Stimulated activated memory B cell treated with anti-CD40 and anti-IgM and Interleukin-4, amounts not matched to agents 10 μg/mL and 1 μg/mL and 100 μg/mL, for 72 hours (primary cell): Measurements from ENCODE around the gene SPATA32.
"Not testable (repeated sequence)": the region's sequence is repeated elsewhere in the genome, so short reads cannot be mapped to it uniquely, and the experiment has no call there.

ENCODE experiments used
- ATAC-seq: fragments of 150-1000 bp; cut with Tn5 transposase; 2 replicates; pipeline ENCODE4 v1.10.0; 2021
- H3K27ac Mint-ChIP-seq: one replicate; pipeline ENCODE4 v1.8.0; 2022; ENCODE audit warnings: mild to moderate bottlenecking, mixed read lengths
- H3K27me3 Mint-ChIP-seq: one replicate; pipeline ENCODE4 v1.8.0; 2022; ENCODE audit warnings: mixed read lengths
- H3K36me3 Mint-ChIP-seq: one replicate; pipeline ENCODE4 v1.8.0; 2022; ENCODE audit warnings: mixed read lengths
- H3K4me1 Mint-ChIP-seq: one replicate; pipeline ENCODE4 v1.8.0; 2022; ENCODE audit warnings: mixed read lengths
- H3K4me3 Mint-ChIP-seq: one replicate; pipeline ENCODE4 v1.8.0; 2022; ENCODE audit warnings: mild to moderate bottlenecking, moderate library complexity, mixed read lengths
- H3K9me3 Mint-ChIP-seq: one replicate; pipeline ENCODE4 v1.8.0; 2022; ENCODE audit warnings: mixed read lengths

SPATA32 gene, protein sequence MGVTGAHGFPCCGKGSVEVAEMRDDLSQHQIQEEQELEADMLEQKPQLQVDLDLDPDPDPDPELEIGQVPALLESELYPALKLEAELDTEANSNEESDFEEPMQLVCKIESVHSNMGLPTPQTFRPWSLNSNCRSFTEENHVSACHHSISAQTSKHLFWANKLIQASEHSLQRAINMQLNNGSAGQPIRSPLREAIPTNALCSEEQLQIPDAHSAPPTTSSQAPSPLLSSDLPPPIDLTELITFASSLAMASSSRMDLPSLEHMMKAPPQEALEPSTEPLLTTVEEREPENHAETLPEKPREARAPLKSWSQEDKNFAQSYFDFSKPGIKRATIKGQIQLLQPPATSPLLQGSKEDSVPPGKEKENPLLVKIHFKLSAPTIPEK

DNA sequence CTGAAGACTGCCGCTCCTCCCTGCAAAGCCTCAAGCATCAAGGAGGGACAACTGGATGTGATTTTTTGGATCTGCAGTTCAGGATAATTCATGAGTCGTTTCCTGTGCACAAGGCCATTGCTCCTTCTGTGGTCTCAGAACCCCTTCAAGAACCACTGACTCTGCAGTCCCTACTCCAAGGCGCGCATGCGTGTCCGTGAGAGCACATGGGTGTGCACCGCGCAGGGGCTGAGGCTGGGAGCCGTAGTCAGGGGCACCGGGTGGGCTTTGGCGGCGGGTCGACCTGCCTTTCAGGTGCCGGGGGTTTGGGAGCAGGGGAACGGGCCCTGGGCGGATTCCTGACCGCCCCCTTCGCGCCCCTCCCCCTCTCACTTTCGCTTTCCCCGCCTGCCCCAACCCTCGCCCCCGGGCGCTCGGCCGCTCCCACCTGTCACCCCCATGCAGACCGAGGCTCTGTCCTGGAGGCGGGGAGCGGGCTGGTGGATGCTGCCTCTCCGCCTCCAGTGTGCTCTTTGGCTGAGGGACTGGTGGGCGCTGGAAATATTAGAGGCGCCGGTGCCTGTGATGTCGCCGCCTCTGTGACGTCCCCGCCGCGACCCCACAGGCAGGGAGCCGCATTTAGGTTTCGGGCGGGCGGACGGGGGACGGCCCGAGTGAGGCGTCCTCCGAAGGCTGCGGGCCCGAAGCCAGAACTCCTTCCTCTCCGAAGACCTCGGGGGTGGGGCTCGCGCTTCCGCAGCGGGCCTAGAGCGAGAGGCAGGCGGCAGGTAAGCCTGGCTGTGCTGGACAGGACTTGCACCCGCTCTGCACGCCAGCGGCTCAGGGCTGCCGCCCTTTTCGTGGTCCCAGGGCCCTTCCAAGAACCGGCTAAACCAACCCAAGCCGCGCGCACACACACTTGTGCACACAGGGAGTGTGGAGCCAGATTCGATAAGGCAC lies at the start of gene SPATA32:
Gene SPATA32, minus strand, starts transcription at position 518 of the 939 bp plus-strand sequence. Its CDS starts 78 bp downstream, at position 440.
- Mint-ChIP-seq H3K4me3 (peak within 1 kb of the TSS; percentile 83), H3K36me3 (peaks cover 28% of the 10 kb centered on the region), H3K9me3 (no peaks in the 10 kb centered on the region), H3K27me3 (no peaks in the 10 kb centered on the region), H3K27ac (peak within 1 kb of the TSS; percentile 77), H3K4me1 (peaks cover 36% of the 10 kb centered on the region)
- peak; percentile 80 for ATAC-seq

DNA sequence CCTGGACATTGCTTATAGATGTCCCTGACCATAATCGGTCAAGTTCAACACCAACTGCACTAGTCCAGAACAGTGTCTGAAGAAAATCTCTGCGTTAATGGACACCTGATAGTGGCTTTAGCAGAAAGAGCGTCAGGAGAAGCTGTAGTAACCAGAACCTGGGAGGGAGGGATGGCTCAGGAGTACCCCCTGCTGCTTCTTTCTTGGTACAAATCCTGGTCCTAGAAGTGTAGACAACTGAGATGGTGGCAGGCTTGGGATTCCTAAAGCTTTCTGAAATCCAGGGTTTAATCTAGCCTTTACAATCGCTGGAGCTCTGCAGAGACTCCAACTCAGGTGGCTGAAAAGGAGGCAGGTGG lies 49.5 kb upstream of the SPATA32 start:
- H3K36me3 Mint-ChIP-seq = peaks cover 85% of the 10 kb centered on the region
- peaks cover 86% of the 10 kb centered on the region for H3K4me1 Mint-ChIP-seq
- no peaks in the 10 kb centered on the region for H3K27me3 Mint-ChIP-seq
- peak overlapping the region; percentile 90 for H3K27ac Mint-ChIP-seq
- peak overlapping the region; percentile 89 for H3K4me3 Mint-ChIP-seq
- no peaks in the 10 kb centered on the region for H3K9me3 Mint-ChIP-seq
- ATAC-seq = no peak

DNA sequence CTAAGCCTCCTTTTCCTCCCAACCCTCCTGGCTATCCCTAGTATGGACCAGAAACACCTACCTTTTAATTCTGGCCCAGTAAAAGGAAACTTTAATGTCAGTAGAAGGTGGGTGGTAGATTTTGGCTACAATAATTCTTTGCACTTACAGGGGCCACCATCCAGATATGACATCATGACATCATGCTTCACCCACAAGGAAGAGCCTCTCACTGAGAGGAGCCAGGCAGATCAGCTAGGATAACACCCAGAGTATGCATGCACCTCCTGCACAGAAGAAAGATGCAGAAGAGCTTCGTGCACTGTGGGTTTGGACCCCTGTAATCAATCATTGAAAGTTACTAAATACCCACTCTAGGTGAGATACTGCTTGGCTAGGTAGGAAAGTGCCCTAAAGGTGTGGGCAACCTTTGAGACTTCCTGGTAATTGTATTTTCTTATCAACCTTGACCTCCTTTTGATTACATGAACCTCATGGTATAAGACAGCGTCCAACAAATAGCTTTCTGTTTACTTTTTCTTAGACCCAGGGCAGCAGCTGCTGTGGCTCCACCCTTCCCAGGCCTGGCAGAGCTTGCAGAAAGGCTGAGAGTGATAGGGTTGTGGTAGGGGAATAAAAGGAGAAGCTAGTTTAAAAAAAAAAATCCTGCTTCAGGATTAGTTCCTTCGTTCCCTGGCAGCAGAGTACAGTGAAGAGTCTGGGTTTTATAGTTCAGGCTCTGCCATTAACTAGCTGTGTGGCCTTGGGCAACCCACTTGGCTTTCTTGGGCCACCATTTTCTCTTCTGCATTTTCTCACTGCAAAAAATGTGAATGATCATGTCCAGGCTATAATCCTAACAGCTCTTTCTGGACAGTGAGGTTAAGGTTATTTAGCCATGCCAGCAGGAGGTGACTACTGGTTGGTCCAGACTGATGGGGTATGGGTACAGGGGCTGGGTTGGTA lies 48.8 kb upstream of the SPATA32 start:
- Mint-ChIP-seq H3K4me1 (peaks cover 90% of the 10 kb centered on the region), H3K4me3 (peak overlapping the region; percentile 89), H3K36me3 (peaks cover 77% of the 10 kb centered on the region), H3K9me3 (no peaks in the 10 kb centered on the region), H3K27ac (peak overlapping the region; percentile 90), H3K27me3 (no peaks in the 10 kb centered on the region)
- ATAC-seq = no peak

DNA sequence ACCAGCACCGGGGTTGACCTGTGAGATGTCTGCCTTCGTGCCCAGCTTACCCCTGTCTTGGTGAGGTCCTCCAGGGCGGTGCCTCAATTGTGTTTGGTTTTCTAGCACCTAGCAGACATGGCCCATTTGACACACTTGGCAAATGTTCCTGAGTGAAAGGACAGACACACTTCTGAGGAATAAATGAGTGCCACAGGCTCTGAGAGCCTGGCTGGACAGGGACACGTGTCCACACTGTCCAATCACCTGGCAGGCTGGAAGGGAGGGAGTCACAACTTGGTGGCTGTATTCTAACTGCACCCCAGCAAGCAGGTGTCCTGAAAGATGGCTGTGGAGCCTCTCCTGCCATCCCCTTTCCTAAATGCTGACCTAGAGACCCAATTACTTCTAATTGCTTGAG lies 47.5 kb upstream of the SPATA32 start:
- Mint-ChIP-seq H3K4me3 (peak overlapping the region; percentile 70), H3K27me3 (no peaks in the 10 kb centered on the region), H3K36me3 (peaks cover 70% of the 10 kb centered on the region), H3K27ac (peak overlapping the region; percentile 90), H3K4me1 (peaks cover 86% of the 10 kb centered on the region), H3K9me3 (no peaks in the 10 kb centered on the region)
- ATAC-seq = no peak

DNA sequence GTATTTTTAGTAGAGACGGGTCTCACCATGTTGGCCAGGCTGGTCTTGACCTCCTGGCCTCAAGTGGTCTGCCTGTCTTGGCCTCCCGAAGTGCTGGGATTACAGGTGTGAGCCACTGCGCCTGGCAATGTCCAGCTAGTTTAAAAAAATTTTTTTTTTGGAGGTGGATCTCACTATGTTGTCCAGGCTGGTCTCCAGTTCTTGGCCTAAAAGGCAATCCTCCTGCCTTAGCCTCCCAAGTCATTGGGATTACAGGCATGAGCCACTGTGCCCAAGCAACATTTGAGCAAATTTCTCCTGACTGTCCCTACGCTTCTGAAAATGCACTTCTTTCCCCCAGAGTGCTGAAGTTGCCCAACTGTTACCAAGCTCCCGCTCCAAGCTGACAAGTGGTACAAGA lies 46.9 kb upstream of the SPATA32 start:
- Mint-ChIP-seq H3K27me3 (no peaks in the 10 kb centered on the region), H3K36me3 (peaks cover 69% of the 10 kb centered on the region), H3K9me3 (no peaks in the 10 kb centered on the region), H3K27ac (peak overlapping the region; percentile 90), H3K4me1 (peaks cover 86% of the 10 kb centered on the region), H3K4me3 (peak overlapping the region; percentile 70)
- no peak for ATAC-seq

DNA sequence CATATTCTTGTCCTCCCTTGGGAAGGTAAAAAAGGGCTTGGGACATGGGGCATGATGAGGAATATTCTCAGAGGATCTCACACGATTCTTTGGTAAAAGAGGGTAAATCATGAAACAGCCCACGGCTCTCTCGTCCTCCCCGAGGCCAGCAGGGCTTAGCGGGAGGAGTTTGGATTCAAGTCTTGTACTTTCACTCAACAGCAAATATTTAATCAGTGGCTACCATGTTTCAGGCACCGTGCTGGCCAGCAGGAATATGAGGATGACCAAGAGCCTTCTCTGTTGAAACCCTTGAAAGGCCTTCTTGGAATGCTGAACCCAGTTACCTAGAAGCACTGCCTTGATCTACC lies 46.1 kb upstream of the SPATA32 start:
- Mint-ChIP-seq H3K4me3 (peak overlapping the region; percentile 75), H3K27me3 (no peaks in the 10 kb centered on the region)

DNA sequence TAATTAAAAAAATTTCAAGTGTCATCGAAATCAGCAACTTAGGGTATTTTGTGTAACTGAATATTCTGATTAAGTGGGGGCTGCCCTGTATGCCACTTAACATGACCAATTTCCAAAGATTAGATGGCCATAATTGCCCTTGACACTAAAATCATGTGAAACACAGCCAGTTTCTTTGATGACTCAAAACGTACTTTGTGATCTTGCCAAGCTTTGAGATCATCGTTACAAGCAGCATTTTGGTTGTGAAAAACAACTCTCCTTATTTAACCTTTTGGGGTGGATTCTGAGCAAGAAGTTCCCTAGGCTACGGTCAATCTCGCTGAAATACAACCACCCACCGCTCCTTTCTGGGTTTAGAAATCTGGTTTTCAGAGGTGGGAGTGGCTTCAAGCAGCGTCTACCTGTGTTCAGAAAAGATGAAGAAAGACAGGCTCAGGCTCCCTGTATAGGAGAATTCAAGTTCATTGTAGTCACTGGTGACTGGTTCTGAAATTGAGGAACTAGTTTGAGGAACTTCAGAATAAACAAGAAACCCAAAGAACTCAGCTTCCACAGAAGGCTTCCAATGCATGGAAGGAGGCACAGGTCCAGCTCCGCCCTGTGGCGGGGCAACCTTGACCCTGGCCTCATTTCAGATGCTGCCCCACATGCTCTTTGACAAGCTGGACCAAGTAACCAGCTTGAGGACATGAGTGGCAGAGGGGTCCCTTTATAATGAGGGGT lies 45.6 kb upstream of the SPATA32 start:
- Mint-ChIP-seq H3K36me3 (peaks cover 67% of the 10 kb centered on the region), H3K9me3 (no peaks in the 10 kb centered on the region)

More for the DNA sequence above, 46.1 kb upstream of the SPATA32 start:
- H3K36me3 Mint-ChIP-seq = peaks cover 65% of the 10 kb centered on the region
- H3K9me3 Mint-ChIP-seq = no peaks in the 10 kb centered on the region
- ATAC-seq = no peak
- H3K27ac Mint-ChIP-seq = peak overlapping the region; percentile 90
- H3K4me1 Mint-ChIP-seq = peaks cover 83% of the 10 kb centered on the region

DNA sequence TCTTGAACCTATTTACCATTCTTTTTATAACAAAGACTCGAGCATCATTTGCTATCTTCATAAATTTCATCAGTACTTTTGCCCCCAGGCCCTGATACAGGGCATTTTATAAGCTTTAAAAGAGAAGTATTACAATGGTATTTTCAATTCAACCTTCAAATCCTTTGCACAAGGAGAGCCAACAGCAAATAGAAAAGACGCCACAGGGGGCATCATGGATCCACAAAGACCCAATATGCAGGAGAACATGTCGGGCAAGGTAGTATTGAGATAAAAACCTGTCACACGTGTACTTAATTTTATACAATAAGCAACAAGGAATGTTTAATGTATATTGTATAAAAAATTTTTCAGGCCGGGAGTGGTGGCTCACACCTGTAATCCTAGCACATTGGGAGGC lies 44.7 kb upstream of the SPATA32 start:
- Mint-ChIP-seq H3K27ac (peak overlapping the region; percentile 90), H3K4me3 (no peak overlapping the region), H3K4me1 (peaks cover 84% of the 10 kb centered on the region), H3K27me3 (no peaks in the 10 kb centered on the region), H3K36me3 (peaks cover 61% of the 10 kb centered on the region), H3K9me3 (no peaks in the 10 kb centered on the region)
- ATAC-seq = no peak

More for the DNA sequence above, 45.6 kb upstream of the SPATA32 start:
- Mint-ChIP-seq H3K27me3 (no peaks in the 10 kb centered on the region), H3K4me3 (peak overlapping the region; percentile 75), H3K27ac (peak overlapping the region; percentile 90), H3K4me1 (peaks cover 83% of the 10 kb centered on the region)
- ATAC-seq = peak; percentile 82

DNA sequence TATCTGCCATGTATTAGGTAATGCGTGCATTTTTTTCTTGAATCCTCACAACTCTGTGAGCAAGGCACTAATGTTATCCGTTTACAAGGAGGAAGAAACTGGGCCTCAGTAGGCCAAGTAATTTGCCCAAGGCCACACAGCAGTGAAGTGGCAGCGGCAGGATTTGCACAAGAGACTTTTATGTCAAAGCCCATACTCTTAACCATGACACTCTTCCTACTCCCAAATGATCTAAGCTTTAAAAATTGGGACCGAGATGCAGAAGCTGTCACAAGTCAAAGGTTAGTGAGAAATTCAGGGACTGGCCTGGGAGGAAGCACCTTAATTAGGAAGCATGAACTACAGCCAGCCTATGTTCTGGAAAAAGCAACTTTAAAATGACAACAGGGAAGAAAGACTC lies 44.2 kb upstream of the SPATA32 start:
- Mint-ChIP-seq H3K4me3 (peak overlapping the region; percentile 36), H3K36me3 (peaks cover 56% of the 10 kb centered on the region)

DNA sequence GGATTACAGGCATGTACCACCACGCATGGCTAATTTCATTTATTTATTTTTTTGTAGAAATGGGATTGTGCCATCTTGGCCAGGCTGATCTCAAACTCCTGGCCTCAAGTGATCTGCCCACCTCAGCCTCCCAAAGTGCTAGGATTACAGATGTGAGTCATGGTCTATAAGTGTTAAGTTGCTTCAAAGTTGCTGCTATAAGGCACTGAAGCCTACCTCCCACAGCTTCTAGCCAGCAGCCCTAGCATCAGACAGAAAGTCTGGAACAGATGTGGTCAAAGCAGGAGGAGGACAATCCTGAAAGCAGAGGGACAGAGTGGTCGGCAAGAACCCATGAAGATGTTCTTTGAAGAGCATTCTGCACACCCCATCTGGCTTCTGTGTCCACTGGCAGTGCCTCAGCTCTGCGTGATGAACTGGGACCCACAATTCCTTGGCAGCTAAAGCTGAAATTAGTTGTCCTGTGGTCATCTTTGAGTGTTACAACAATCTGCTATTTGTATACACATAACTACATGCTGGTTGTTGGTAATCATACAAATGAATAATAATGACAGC lies 43.7 kb upstream of the SPATA32 start:
- Mint-ChIP-seq H3K9me3 (no peaks in the 10 kb centered on the region), H3K4me1 (peaks cover 84% of the 10 kb centered on the region), H3K27ac (peak overlapping the region; percentile 90), H3K4me3 (no peak overlapping the region), H3K36me3 (peaks cover 53% of the 10 kb centered on the region), H3K27me3 (no peaks in the 10 kb centered on the region)
- no peak for ATAC-seq

More for the DNA sequence above, 44.2 kb upstream of the SPATA32 start:
- ATAC-seq = no peak
- Mint-ChIP-seq H3K27ac (peak overlapping the region; percentile 90), H3K4me1 (peaks cover 84% of the 10 kb centered on the region), H3K27me3 (no peaks in the 10 kb centered on the region), H3K9me3 (no peaks in the 10 kb centered on the region)

DNA sequence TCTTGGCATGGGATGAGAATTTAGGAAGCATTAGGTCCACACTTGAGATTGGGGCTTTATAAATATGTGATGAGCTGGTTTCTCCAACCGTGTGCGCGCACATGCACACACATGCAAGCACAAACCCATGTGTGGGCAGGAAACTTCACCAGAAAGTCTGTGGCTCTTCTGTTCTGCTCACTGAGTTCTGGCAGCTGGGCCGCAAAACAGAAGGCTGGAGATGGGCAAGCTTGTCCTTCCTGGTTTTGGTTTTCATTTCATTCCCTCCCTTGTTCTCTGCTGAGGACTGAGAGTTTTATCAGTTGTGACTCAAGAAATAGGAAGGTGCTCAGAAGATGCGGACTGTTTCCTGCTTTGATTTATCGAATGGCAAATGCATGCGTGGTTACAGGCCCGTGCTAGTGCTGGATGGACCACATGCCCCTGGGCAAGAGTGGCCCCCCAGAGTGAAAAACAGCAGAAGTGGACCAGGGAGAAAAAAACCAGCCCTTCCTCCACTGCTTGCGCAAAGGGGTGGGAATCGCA lies 40.8 kb upstream of the SPATA32 start:
- H3K4me3 Mint-ChIP-seq = peak overlapping the region; percentile 75
- peaks cover 86% of the 10 kb centered on the region for H3K4me1 Mint-ChIP-seq
- no peaks in the 10 kb centered on the region for H3K9me3 Mint-ChIP-seq
- peak; percentile 81 for ATAC-seq
- H3K36me3 Mint-ChIP-seq = peaks cover 49% of the 10 kb centered on the region
- H3K27ac Mint-ChIP-seq = peak overlapping the region; percentile 83
- H3K27me3 Mint-ChIP-seq = no peaks in the 10 kb centered on the region

DNA sequence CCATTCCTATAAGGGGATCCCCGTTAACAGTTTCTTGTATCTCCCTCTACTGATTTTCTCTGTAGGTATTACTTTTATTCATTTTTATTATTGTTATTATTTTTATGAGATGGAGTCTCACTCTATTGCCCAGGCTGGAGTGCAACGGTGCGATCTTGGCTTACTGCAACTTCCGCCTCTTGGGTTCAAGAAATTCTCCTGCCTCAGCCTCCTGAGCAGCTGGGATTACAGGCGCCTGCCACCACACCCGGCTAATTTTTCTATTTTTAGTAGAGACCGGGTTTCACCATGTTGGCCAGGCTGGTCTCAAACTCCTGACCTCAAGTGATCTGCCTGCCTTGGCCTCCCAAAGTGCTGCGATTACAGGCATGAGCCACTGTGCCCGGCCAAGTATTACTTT lies 40.3 kb upstream of the SPATA32 start:
- Mint-ChIP-seq H3K36me3 (peaks cover 49% of the 10 kb centered on the region), H3K4me3 (peak overlapping the region; percentile 75), H3K4me1 (peaks cover 86% of the 10 kb centered on the region), H3K27ac (peak overlapping the region; percentile 83)
- H3K27me3 Mint-ChIP-seq, H3K9me3 Mint-ChIP-seq, ATAC-seq: not testable (repeated sequence)

DNA sequence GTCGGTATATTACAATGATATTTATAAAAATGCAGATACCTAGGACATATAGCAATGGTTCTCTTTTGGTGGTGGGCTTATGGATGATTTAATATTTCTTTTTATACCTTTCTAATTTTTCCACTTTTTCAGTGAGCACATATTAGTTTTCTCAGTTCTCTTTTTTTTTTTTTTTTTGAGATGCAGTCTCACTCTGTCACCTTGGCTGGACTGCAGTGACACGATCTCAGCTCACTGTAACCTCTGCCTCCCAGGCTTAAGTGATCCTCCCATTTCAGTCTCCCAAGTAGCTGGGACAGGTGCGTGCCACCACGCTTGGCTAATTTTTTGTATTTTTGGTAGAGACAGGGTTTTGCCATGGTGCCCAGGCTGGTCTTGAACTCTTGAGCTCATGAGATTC lies 39.8 kb upstream of the SPATA32 start:
- Mint-ChIP-seq H3K27me3 (no peaks in the 10 kb centered on the region), H3K36me3 (peaks cover 51% of the 10 kb centered on the region), H3K4me1 (peaks cover 90% of the 10 kb centered on the region), H3K4me3 (peak overlapping the region; percentile 15), H3K27ac (peak overlapping the region; percentile 83), H3K9me3 (no peaks in the 10 kb centered on the region)
- peak; percentile 63 for ATAC-seq
